ENCODE results near the gene SERPINI1.

SERPINI1 gene

GRCh38 chr3:167734498-167735232, 856 bp upstream of the SERPINI1 start, which contains the start of gene PDCD10:
Gene PDCD10, minus strand, starts transcription at chr3:167734892. Its CDS starts 14,735 bp downstream, at chr3:167720157.
- DNase-seq: peak; percentile 97

- no peak for DNase-seq
These were observed 805 bp downstream of the SERPINI1 start for GRCh38 chr3:167736264-167736787.

- DNase-seq: no peak
These were observed 1.5 kb downstream of the SERPINI1 start for GRCh38 chr3:167736997-167737396.

- DNase-seq: no peak
These were observed 2.5 kb downstream of the SERPINI1 start for GRCh38 chr3:167738037-167738436.

- DNase-seq: no peak
These were observed 3.8 kb downstream of the SERPINI1 start for GRCh38 chr3:167739190-167739810.

- peak; percentile 22 for DNase-seq
These were observed 5.6 kb downstream of the SERPINI1 start for GRCh38 chr3:167740961-167741587.

- no peak for DNase-seq
These were observed 6.8 kb downstream of the SERPINI1 start for GRCh38 chr3:167742338-167742737.

- DNase-seq: no peak
These were observed 8.3 kb downstream of the SERPINI1 start for GRCh38 chr3:167743799-167744198.

- DNase-seq: no peak
These were observed 13.7 kb downstream of the SERPINI1 start for GRCh38 chr3:167749209-167749608.

- DNase-seq: no peak
These were observed 14.2 kb downstream of the SERPINI1 start for GRCh38 chr3:167749728-167750127.

GRCh38 chr3:167750272-167750971, 14.9 kb downstream of the SERPINI1 start:
- no peak for DNase-seq

GRCh38 chr3:167754049-167754448, 18.5 kb downstream of the SERPINI1 start:
- no peak for DNase-seq

GRCh38 chr3:167761302-167761701, 25.8 kb downstream of the SERPINI1 start:
- no peak for DNase-seq

- DNase-seq: no peak
These were observed 26.8 kb downstream of the SERPINI1 start for GRCh38 chr3:167762296-167762695.

GRCh38 chr3:167772992-167773391, 37.5 kb downstream of the SERPINI1 start:
- no peak for DNase-seq

- no peak for DNase-seq
These were observed 38.1 kb downstream of the SERPINI1 start for GRCh38 chr3:167773584-167773983.

GRCh38 chr3:167776066-167776685, 40.7 kb downstream of the SERPINI1 start:
- no peak for DNase-seq

- DNase-seq: no peak
These were observed 41.8 kb downstream of the SERPINI1 start for GRCh38 chr3:167777356-167777755.

GRCh38 chr3:167780214-167780883, 44.8 kb downstream of the SERPINI1 start:
- no peak for DNase-seq

GRCh38 chr3:167783781-167784180, 48.3 kb downstream of the SERPINI1 start:
- DNase-seq: no peak

- no peak for DNase-seq
These were observed 50.3 kb downstream of the SERPINI1 start for GRCh38 chr3:167785790-167786189.

GRCh38 chr3:167787440-167787839, 51.9 kb downstream of the SERPINI1 start:
- no peak for DNase-seq

All from stimulated activated CD4-positive, alpha-beta T cell treated with anti-CD3 and anti-CD28 coated beads, Interleukin-1b, Interleukin-23, amount 100 ng/mL, for 48 hours (primary cell).